Neural progenitor cell (in vitro differentiated cells): ENCODE results near the gene PCTP. TPM values are rescaled to one million over a fixed set of nuclear protein-coding genes. Genes with fewer than 3 reads are reported as not detected.

Experiments used
- DNase-seq: peaks from one replicate; pipeline ENCODE4 v3.0.0-alpha.2; 2016; ENCODE audit warnings: low spot score
- H2AFZ ChIP-seq: fragments of 200-600 bp; sonication (generic); replicated peaks from 2 replicates; pipeline ENCODE4 v1.6.1; 2016; ENCODE audit warnings: antibody characterized with exemption
- H3F3A ChIP-seq: fragments of 200-600 bp; sonication (generic); 2 replicates; pipeline ENCODE4 v1.6.1; 2016; ENCODE audit warnings: antibody characterized with exemption, low read depth
- H3K27ac ChIP-seq: fragments of 200-600 bp; sonication (generic); 2 replicates; pipeline ENCODE4 v1.5.1; 2016; ENCODE audit warnings: mild to moderate bottlenecking
- H3K27me3 ChIP-seq: fragments of 200-600 bp; sonication (generic); 2 replicates; pipeline ENCODE4 v1.6.1; 2016; ENCODE audit warnings: mild to moderate bottlenecking, moderate library complexity
- H3K36me3 ChIP-seq: fragments of 200-600 bp; sonication (generic); 2 replicates; pipeline ENCODE4 v1.5.1; 2016
- H3K4me1 ChIP-seq: fragments of 200-600 bp; sonication (generic); 2 replicates; pipeline ENCODE4 v1.6.1; 2016; ENCODE audit warnings: mixed run types
- H3K4me2 ChIP-seq: fragments of 200-600 bp; sonication (generic); 2 replicates; pipeline ENCODE4 v1.6.1; 2016
- H3K4me3 ChIP-seq: fragments of 200-600 bp; sonication (generic); 2 replicates; pipeline ENCODE4 v1.5.1; 2016
- H3K79me2 ChIP-seq: fragments of 200-600 bp; sonication (generic); 2 replicates; pipeline ENCODE4 v1.6.1; 2016; ENCODE audit warnings: low read depth
- H3K9ac ChIP-seq: fragments of 200-600 bp; sonication (generic); 2 replicates; pipeline ENCODE4 v1.6.1; 2016
- H3K9me3 ChIP-seq: fragments of 200-600 bp; sonication (generic); 2 replicates; pipeline ENCODE4 v1.5.1; 2016; ENCODE audit warnings: low read depth
- H4K20me1 ChIP-seq: fragments of 200-600 bp; sonication (generic); 2 replicates; pipeline ENCODE4 v1.6.1; 2016; ENCODE audit warnings: low read depth
- H3K27ac Mint-ChIP-seq: 3 replicates; pipeline ENCODE4 v1.8.0; 2021; ENCODE audit warnings: mixed read lengths
- H3K27me3 Mint-ChIP-seq: 2 replicates; pipeline ENCODE4 v1.8.0; 2022; ENCODE audit warnings: low read depth, mild to moderate bottlenecking, inconsistent platforms, moderate library complexity, mixed read lengths; ENCODE audit not compliant: insufficient read depth
- H3K36me3 Mint-ChIP-seq: 3 replicates; pipeline ENCODE4 v1.8.0; 2021; ENCODE audit warnings: mixed read lengths
- H3K4me1 Mint-ChIP-seq: 3 replicates; pipeline ENCODE4 v1.8.0; 2021; ENCODE audit warnings: mixed read lengths
- H3K4me3 Mint-ChIP-seq: 3 replicates; pipeline ENCODE4 v1.8.0; 2021; ENCODE audit warnings: mild to moderate bottlenecking, moderate library complexity, mixed read lengths
- H3K9me3 Mint-ChIP-seq: 3 replicates; pipeline ENCODE4 v1.8.0; 2020; ENCODE audit warnings: mixed read lengths
- EZH2 ChIP-seq: fragments of 200-600 bp; sonication (generic); IDR thresholded peaks from 2 replicates; pipeline ENCODE4 v1.6.1; 2017; ENCODE audit warnings: antibody characterized with exemption, mild to moderate bottlenecking, moderate library complexity
- EZH2phosphoT487 ChIP-seq: fragments of 200-600 bp; sonication (generic); IDR thresholded peaks from 2 replicates; pipeline ENCODE4 v1.6.1; 2017; ENCODE audit warnings: antibody characterized with exemption
- total RNA-seq: library from RNA; depleted of rRNA; stranded (reverse); fragments of >200 nt; gene quantifications from 2 replicates; pipeline ENCODE4 v1.2.3, GENCODE V29; 2015; ENCODE audit warnings: low replicate concordance
- TF ChIP-seq, protein P1 (sequence below): fragments of 200-600 bp; sonication (generic); IDR thresholded peaks from 2 replicates; pipeline ENCODE4 v1.5.1; 2017; ENCODE audit warnings: antibody characterized with exemption, mild to moderate bottlenecking

The PCTP gene
- total RNA-seq, 1 donor from 2014 or later: 26.5 TPM

DNA sequence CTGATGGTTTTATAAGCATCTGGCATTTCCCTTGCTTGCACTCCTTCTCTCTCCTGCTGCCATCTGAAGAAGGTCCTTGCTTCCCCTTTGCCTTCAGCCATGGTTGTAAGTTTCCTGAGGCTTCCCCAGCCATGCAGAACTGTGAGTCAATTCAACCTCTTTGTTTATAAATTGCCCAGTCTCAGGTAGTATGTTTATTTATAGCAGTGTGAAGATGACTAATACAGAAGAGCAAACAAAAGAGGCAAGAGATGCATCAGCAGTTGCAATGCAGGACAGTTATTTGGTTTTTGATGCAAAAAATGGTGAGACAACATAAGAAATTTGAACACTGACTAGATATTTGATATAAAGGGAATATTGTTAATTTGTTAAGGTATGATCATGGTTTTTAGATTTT lies 45.0 kb upstream of the PCTP start:
- H3K4me3 ChIP-seq: no peak overlapping the region
- H3F3A ChIP-seq: peaks cover 13% of the 10 kb centered on the region
- no peak overlapping the region for H3K4me3 Mint-ChIP-seq
- H3K4me1 Mint-ChIP-seq: peaks cover 19% of the 10 kb centered on the region
- H3K9me3 Mint-ChIP-seq: peaks cover 3% of the 10 kb centered on the region
- no peaks in the 10 kb centered on the region for H3K79me2 ChIP-seq
- no peaks in the 10 kb centered on the region for H4K20me1 ChIP-seq
- no peaks in the 10 kb centered on the region for H3K27me3 ChIP-seq
- no peak overlapping the region for H3K9ac ChIP-seq
- H3K4me2 ChIP-seq: no peak overlapping the region
- no peak overlapping the region for H3K27ac Mint-ChIP-seq
- TF ChIP-seq EZH2 (no peak), EZH2phosphoT487 (no peak)
- TF ChIP-seq, protein P1, sequence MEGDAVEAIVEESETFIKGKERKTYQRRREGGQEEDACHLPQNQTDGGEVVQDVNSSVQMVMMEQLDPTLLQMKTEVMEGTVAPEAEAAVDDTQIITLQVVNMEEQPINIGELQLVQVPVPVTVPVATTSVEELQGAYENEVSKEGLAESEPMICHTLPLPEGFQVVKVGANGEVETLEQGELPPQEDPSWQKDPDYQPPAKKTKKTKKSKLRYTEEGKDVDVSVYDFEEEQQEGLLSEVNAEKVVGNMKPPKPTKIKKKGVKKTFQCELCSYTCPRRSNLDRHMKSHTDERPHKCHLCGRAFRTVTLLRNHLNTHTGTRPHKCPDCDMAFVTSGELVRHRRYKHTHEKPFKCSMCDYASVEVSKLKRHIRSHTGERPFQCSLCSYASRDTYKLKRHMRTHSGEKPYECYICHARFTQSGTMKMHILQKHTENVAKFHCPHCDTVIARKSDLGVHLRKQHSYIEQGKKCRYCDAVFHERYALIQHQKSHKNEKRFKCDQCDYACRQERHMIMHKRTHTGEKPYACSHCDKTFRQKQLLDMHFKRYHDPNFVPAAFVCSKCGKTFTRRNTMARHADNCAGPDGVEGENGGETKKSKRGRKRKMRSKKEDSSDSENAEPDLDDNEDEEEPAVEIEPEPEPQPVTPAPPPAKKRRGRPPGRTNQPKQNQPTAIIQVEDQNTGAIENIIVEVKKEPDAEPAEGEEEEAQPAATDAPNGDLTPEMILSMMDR: no peak
- H2AFZ ChIP-seq: peak overlapping the region; percentile 19
- no peaks in the 10 kb centered on the region for H3K27me3 Mint-ChIP-seq
- H3K36me3 Mint-ChIP-seq: no peaks in the 10 kb centered on the region
- no peak for DNase-seq
- H3K4me1 ChIP-seq: peaks cover 25% of the 10 kb centered on the region
- H3K27ac ChIP-seq: no peak overlapping the region
- no peaks in the 10 kb centered on the region for H3K9me3 ChIP-seq
- no peaks in the 10 kb centered on the region for H3K36me3 ChIP-seq

DNA sequence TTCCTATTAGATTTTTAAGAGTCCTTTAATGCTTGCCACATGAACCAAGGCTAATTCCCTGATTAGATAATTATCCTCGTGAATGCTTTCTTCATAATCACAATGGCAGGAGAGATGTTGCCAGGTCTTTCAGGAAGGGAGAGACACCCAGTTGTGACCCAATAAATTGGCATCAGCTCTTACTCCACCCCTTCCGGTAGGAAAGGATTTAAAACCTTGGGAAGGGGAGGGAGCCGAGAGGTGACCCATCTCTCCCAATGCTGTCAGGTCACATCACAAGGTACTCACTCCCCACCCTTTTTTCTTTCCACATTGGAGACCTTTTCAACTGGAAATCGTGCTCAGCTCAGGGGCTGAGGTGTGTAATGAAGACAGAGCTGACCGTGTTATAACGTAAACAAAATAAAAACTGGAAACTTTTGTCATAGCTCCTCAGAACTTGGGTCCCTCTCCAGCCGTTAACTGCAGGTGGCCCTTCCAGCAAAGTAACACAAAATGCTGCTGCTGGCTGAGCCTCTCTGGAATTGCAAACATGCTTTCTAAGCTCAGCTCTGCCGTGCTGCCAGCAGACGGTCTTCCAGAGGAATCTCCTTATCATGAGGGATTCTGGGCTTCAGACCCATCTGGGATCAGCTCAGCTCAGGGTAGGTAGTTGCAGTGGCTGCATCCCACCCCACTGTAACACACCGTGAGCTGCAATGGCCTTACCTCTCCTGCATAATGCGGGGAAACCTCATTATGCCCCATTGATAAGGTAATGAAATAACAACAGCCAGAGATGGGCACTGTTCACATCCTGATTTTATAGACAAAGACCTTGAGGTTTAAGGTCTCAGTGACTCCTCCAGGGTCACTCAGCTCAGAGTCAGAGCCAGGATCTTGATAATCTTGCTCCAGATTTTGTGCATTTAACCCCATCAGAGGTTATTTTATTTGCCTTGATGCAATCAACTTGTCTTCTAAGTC lies 43.8 kb upstream of the PCTP start:
- Histone ChIP-seq H3K27ac (no peak overlapping the region), H3K9ac (no peak overlapping the region), H3K4me1 (peaks cover 25% of the 10 kb centered on the region), H3K4me2 (peak overlapping the region; percentile 51), H2AFZ (peak overlapping the region; percentile 74), H3K4me3 (no peak overlapping the region), H4K20me1 (no peaks in the 10 kb centered on the region), H3K36me3 (no peaks in the 10 kb centered on the region), H3K79me2 (no peaks in the 10 kb centered on the region), H3K27me3 (no peaks in the 10 kb centered on the region), H3F3A (peaks cover 13% of the 10 kb centered on the region), H3K9me3 (no peaks in the 10 kb centered on the region)
- no peak for TF ChIP-seq EZH2
- TF ChIP-seq, protein P1: no peak
- no peak for TF ChIP-seq EZH2phosphoT487
- peaks cover 2% of the 10 kb centered on the region for H3K27me3 Mint-ChIP-seq
- peaks cover 19% of the 10 kb centered on the region for H3K4me1 Mint-ChIP-seq
- H3K4me3 Mint-ChIP-seq: no peak overlapping the region
- peaks cover 3% of the 10 kb centered on the region for H3K9me3 Mint-ChIP-seq
- H3K27ac Mint-ChIP-seq: no peak overlapping the region
- DNase-seq: peak; percentile 55
- H3K36me3 Mint-ChIP-seq: no peaks in the 10 kb centered on the region

DNA sequence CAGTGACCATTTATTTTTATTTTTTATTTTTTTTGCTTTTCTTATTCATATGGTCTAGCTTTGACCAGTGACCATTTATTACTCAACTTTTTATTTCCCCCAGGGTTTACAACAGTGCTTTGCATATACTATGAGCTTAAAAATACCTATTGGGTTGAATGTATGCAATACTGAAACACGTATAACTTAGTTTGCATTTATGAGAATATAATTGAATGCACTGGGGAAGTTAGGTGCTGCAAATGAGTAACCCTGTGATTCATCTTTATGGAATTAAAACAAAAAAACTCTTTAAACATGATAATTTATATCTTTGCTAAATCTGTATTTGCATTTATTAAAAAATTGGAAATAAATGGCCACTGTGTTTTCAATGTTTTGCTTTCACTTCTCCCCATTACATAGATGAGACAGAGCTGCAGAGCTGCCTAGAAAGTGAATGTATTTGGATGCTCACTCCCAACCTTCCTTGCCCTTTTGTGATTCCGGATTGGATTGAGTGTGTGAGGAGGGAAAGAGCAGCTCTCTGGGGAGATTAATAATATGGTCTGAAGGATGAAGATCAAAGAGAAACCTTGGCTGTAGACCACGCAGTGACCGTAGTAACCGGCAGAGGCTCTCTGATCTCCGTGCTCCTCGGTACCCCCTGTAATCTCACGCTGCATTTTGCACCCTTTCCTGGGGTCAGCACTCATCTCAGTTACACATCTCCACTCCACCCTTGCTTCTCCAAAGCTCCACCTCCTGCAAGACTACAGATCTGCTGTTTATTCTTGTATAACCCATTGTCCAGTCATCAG lies 42.5 kb upstream of the PCTP start:
- Histone ChIP-seq H3K27me3 (no peaks in the 10 kb centered on the region), H3K4me3 (no peak overlapping the region), H3K4me2 (no peak overlapping the region), H3F3A (peaks cover 13% of the 10 kb centered on the region), H3K9ac (no peak overlapping the region), H3K4me1 (peaks cover 25% of the 10 kb centered on the region), H3K79me2 (no peaks in the 10 kb centered on the region), H3K9me3 (no peaks in the 10 kb centered on the region), H3K27ac (no peak overlapping the region), H3K36me3 (no peaks in the 10 kb centered on the region), H2AFZ (no peak overlapping the region), H4K20me1 (no peaks in the 10 kb centered on the region)
- H3K9me3 Mint-ChIP-seq: no peaks in the 10 kb centered on the region
- no peak for DNase-seq
- H3K4me1 Mint-ChIP-seq: peaks cover 19% of the 10 kb centered on the region
- no peak overlapping the region for H3K27ac Mint-ChIP-seq
- no peak overlapping the region for H3K4me3 Mint-ChIP-seq
- no peaks in the 10 kb centered on the region for H3K36me3 Mint-ChIP-seq
- peaks cover 2% of the 10 kb centered on the region for H3K27me3 Mint-ChIP-seq
- TF ChIP-seq EZH2: no peak
- TF ChIP-seq, protein P1: no peak
- TF ChIP-seq EZH2phosphoT487: no peak
